ENCODE results near the gene ATP2A2.

DNA sequence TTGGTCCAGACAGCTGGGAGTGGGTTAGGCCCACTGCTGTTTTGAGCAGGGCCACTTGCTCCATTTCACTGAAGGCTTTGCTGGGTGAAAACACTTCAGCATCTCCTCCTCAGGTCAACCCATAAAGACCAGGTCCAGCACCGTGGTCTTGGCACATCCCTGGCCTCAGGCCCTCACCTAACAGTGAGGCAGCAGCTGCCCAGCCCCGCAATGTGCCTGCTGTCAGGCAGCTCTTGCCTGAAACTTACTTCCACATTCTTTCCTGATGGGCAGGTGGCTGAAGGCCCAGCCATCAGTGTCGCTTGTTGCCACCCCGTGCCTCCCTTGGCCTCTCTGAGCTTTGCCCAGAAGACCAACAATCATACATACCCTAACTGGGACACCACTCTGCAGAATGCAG lies 68.0 kb downstream of the ATP2A2 start:
- TF ChIP-seq POLR2A (IDR thresholded peaks at IDR 0.05; ENCODE audit: low read depth, low read length), result no peak
- TF ChIP-seq POLR2AphosphoS5 (IDR thresholded peaks at IDR 0.05; ENCODE audit: low read depth, low read length), result peak; percentile 29; the same call in 1 of the 2 replicates
- no peak for TF ChIP-seq TAF1 (IDR thresholded peaks at IDR 0.05; ENCODE audit: low read depth, low read length)

Data from GM12891 (cell line).